B cell (primary cell): ENCODE results near the gene PAFAH1B2. TPM values are rescaled to one million over a fixed set of nuclear protein-coding genes. Genes with fewer than 3 reads are reported as not detected.

Experiments used
- ATAC-seq: fragments of 200-7000 bp; cut with Tn5 transposase; one replicate; pipeline ENCODE4 v1.10.0; 2021; ENCODE audit warnings: low read depth, mild to moderate bottlenecking, moderate number of reproducible peaks, moderate library complexity
- CTCF ChIA-PET: fragments of 350-600 bp; sonication (Branson Sonifier 250); formaldehyde crosslinking; loops from one replicate; lab custom pipeline; 2021; ENCODE audit warnings: antibody characterized with exemption, inconsistent platforms; lab: Charles Lee
- POLR2A ChIA-PET: fragments of 350-600 bp; sonication (Branson Sonifier 250); formaldehyde crosslinking; loops from one replicate; lab custom pipeline; 2021; ENCODE audit warnings: antibody characterized with exemption; lab: Charles Lee
- DNase-seq: peaks from one replicate; pipeline ENCODE4 v3.0.0; 2013
- H2AFZ ChIP-seq: 2 replicates; pipeline ENCODE4 v1.6.1; 2012; ENCODE audit warnings: mild to moderate bottlenecking, low read depth, low read length; ENCODE audit not compliant: insufficient read depth, poor library complexity, severe bottlenecking
- H3K27ac ChIP-seq, 2 donors: 1 replicate in 1 of 2; 2 replicates in 1 of 2; pipeline ENCODE4 v1.5.1; 2012 to 2013; ENCODE audit warnings: low read length in 2 of 2, mild to moderate bottlenecking in 2 of 2, moderate library complexity in 1 of 2
- H3K27me3 ChIP-seq, 4 experiments: fragments of 200-600 bp in 1 of 4; sonication (generic) in 1 of 4; replicated peaks in 1 of 4; 1 replicate in 2 of 4; 2 replicates in 2 of 4; pipeline versions ENCODE4 v1.6.1 to v1.7.0; 2013 to 2016; ENCODE audit warnings: low read length in 3 of 4, mild to moderate bottlenecking in 2 of 4, mixed read lengths in 1 of 4, moderate library complexity in 1 of 4; ENCODE audit not compliant: insufficient read depth in 4 of 4, control insufficient read depth in 3 of 4; ENCODE audit errors: control extremely low read depth in 1 of 4
- H3K36me3 ChIP-seq, 2 experiments: replicated peaks in 1 of 2; 1 replicate in 1 of 2; 2 replicates in 1 of 2; pipeline versions ENCODE4 v1.6.1 to v1.7.1; 2013; ENCODE audit warnings: low read length in 1 of 2; ENCODE audit not compliant: insufficient read depth in 2 of 2, control insufficient read depth in 1 of 2; ENCODE audit errors: control extremely low read depth in 1 of 2, extremely low read depth in 1 of 2
- H3K4me1 ChIP-seq, 2 donors: fragments of 200-600 bp in 1 of 2; sonication (generic) in 1 of 2; 1 replicate in 1 of 2; 2 replicates in 1 of 2; pipeline versions ENCODE4 v1.5.1 to v1.6.1; 2013 to 2017; ENCODE audit warnings: low read length in 2 of 2; ENCODE audit not compliant: control insufficient read depth in 2 of 2, insufficient read depth in 2 of 2
- H3K4me2 ChIP-seq: replicated peaks from 2 replicates; pipeline ENCODE3; 2012; ENCODE audit warnings: mild to moderate bottlenecking, low read depth, low read length; ENCODE audit not compliant: poor library complexity, severe bottlenecking
- H3K4me3 ChIP-seq, 5 experiments: fragments of 200-600 bp in 1 of 5; sonication (generic) in 1 of 5; 1 replicate in 3 of 5; 2 replicates in 2 of 5; pipeline versions ENCODE4 v1.5.1 to v1.7.0; 2011 to 2016; ENCODE audit warnings: low read length in 4 of 5, mild to moderate bottlenecking in 4 of 5, low read depth in 2 of 5, control low read depth in 1 of 5, moderate library complexity in 1 of 5; ENCODE audit not compliant: insufficient read depth in 1 of 5; ENCODE audit errors: control extremely low read depth in 1 of 5, extremely low read depth in 1 of 5
- H3K79me2 ChIP-seq: fragments of 200-600 bp; sonication (generic); one replicate; pipeline ENCODE4 v1.6.0; 2016; ENCODE audit warnings: low read length; ENCODE audit not compliant: control insufficient read depth, insufficient read depth
- H3K9ac ChIP-seq: fragments of 200-600 bp; sonication (generic); 2 replicates; pipeline ENCODE4 v1.6.1; 2017; ENCODE audit warnings: mild to moderate bottlenecking, low read length, moderate library complexity
- H3K9me3 ChIP-seq, 3 donors: one replicate each; pipeline versions ENCODE4 v1.6.1 to v1.7.1; 2013; ENCODE audit warnings: low read length in 2 of 3; ENCODE audit not compliant: control insufficient read depth in 2 of 3, insufficient read depth in 1 of 3; ENCODE audit errors: control extremely low read depth in 1 of 3
- H4K20me1 ChIP-seq: 2 replicates; pipeline ENCODE4 v1.6.0; 2012; ENCODE audit warnings: mild to moderate bottlenecking, low read length; ENCODE audit not compliant: insufficient read depth, control insufficient read depth, poor library complexity, severe bottlenecking
- H3K27ac Mint-ChIP-seq: one replicate; pipeline ENCODE4 v1.8.0; 2021; ENCODE audit warnings: mixed read lengths
- H3K27me3 Mint-ChIP-seq: one replicate; pipeline ENCODE4 v1.8.0; 2021; ENCODE audit warnings: mixed read lengths
- H3K4me1 Mint-ChIP-seq: one replicate; pipeline ENCODE4 v1.8.0; 2021; ENCODE audit warnings: mixed read lengths
- H3K4me3 Mint-ChIP-seq: one replicate; pipeline ENCODE4 v1.8.0; 2021; ENCODE audit warnings: mixed read lengths
- H3K9me3 Mint-ChIP-seq: one replicate; pipeline ENCODE4 v1.8.0; 2022; ENCODE audit warnings: mixed read lengths; ENCODE audit not compliant: insufficient read depth
- EZH2 ChIP-seq: IDR thresholded peaks from 2 replicates; pipeline ENCODE4 v1.6.1; 2012; ENCODE audit warnings: borderline replicate concordance, low read depth, mild to moderate bottlenecking, moderate library complexity, low read length; ENCODE audit not compliant: insufficient read depth, poor library complexity, severe bottlenecking
- WGBS: methylation state at CpG from one replicate; pipeline ENCODE4 v1.1.5; 2013; ENCODE audit warnings: missing lambda C conversion rate; ENCODE audit not compliant: insufficient coverage; 5-methylcytosine and 5-hydroxymethylcytosine counted together
- intact Hi-C: fragments of 100-400 bp; cut with micrococcal nuclease; formaldehyde crosslinking; loops from one replicate; pipeline ENCODE4 v1.10.0; 2022
- polyA plus RNA-seq: library from polyadenylated mRNA; depleted of rRNA; stranded (reverse); fragments of >200 nt; gene quantifications from 2 replicates; pipeline ENCODE4 v1.2.3, GENCODE V29; 2012
- total RNA-seq, 2 donors: library from RNA; stranded (reverse); fragments of 120-200 nt in 1 of 2; gene quantifications; 1 replicate in 1 of 2; 2 replicates in 1 of 2; pipeline versions ENCODE4 v1.2.3 to v1.2.4, GENCODE V29; 2013 to 2022
- TF ChIP-seq, protein P1 (sequence below): fragments of 200-600 bp; IDR thresholded peaks from one replicate; pipeline ENCODE4 v1.8.0; 2022; ENCODE audit warnings: antibody characterized with exemption, mild to moderate bottlenecking

PAFAH1B2 gene
- total and polyA plus RNA-seq, 2 donors (not counting 1 experiment from before 2014, with no cell fraction given) = 10.7 to 103 TPM

DNA sequence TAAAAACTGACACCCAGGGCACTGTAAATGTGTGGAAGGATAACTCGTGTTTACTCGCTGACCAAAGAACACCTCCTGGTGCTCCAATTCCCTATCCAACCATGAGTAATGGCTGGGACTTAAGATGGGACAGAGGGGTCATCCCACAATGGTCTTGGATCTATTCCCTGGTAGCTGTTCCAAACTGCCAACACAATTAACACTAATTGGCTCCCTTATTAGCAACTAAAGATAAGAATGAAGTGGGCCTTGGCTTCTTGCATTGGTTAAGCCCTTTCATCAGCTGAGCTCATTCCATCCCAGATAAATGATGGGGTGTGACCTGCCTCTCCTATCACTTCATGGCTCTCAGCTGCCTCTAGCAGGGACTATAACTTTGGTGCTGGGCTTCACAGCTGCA lies 44.4 kb upstream of the PAFAH1B2 start:
- Mint-ChIP-seq H3K27me3 (no peaks in the 10 kb centered on the region), H3K9me3 (no peaks in the 10 kb centered on the region), H3K27ac (peak overlapping the region; percentile 95), H3K4me3 (peak overlapping the region; percentile 89), H3K4me1 (peaks cover 45% of the 10 kb centered on the region)
- DNase-seq = no peak
- ChIA-PET POLR2A (interaction anchor here (2.6 kb wide), 1 partner anchor 170 kb away, joined by 19 read pairs; no protein-coding TSS in a partner anchor), CTCF (interaction anchor here (0.8 to 4.5 kb wide), 17 partner anchors 86 to 367 kb away, joined by 3 to 59 read pairs (median 4); partner anchors contain the start of gene PCSK7)
- no peak for ATAC-seq
- Histone ChIP-seq H3K4me1 (peaks cover 34 to 40% of the 10 kb centered on the region in 2 donors), H3K4me2 (no peak overlapping the region), H3K27me3 (no peaks in the 10 kb centered on the region), H4K20me1 (peaks cover 16% of the 10 kb centered on the region), H3K36me3 (no peaks in the 10 kb centered on the region), H3K27ac (peak overlapping the region in 1 of 2 donors; percentile 100), H3K4me3 (no peak overlapping the region), H3K9me3 (no peaks in the 10 kb centered on the region), H3K9ac (no peak overlapping the region), H2AFZ (no peak overlapping the region), H3K79me2 (peaks cover 58% of the 10 kb centered on the region)
- intact Hi-C loops = loop anchor here (2.0 to 5.0 kb wide), 5 partner anchors 43 to 327 kb away; partner anchors contain the start of genes BUD13, PAFAH1B2, PCSK7 and RNF214
- WGBS = no CpG with 5 or more reads among the region's 2 CpGs
- TF ChIP-seq, protein P1, sequence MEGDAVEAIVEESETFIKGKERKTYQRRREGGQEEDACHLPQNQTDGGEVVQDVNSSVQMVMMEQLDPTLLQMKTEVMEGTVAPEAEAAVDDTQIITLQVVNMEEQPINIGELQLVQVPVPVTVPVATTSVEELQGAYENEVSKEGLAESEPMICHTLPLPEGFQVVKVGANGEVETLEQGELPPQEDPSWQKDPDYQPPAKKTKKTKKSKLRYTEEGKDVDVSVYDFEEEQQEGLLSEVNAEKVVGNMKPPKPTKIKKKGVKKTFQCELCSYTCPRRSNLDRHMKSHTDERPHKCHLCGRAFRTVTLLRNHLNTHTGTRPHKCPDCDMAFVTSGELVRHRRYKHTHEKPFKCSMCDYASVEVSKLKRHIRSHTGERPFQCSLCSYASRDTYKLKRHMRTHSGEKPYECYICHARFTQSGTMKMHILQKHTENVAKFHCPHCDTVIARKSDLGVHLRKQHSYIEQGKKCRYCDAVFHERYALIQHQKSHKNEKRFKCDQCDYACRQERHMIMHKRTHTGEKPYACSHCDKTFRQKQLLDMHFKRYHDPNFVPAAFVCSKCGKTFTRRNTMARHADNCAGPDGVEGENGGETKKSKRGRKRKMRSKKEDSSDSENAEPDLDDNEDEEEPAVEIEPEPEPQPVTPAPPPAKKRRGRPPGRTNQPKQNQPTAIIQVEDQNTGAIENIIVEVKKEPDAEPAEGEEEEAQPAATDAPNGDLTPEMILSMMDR = no peak
- no peak for TF ChIP-seq EZH2

DNA sequence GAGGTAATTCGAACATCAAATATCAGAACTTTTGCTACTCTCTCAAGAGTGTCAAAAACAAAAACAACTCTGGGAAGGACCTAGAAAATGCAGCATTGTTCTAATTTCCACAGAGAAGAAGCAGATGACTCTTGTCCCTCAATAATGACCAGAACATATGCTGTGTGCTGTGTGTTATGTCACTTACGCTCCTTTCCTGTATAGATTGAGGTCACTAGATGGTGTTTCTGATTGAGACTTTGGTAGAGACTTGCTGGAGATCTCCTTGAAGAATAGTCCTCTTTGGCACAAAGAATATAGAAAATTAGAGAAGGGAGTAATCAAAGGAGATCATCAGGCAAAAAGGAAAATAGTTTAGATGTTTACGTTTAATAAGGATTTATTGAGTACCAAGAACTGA lies 43.5 kb upstream of the PAFAH1B2 start:
- DNase-seq (no peak), ATAC-seq (no peak)
- WGBS = no CpG with 5 or more reads among the region's 3 CpGs
- Histone ChIP-seq H2AFZ (no peak overlapping the region), H3K79me2 (peaks cover 49% of the 10 kb centered on the region), H3K4me3 (no peak overlapping the region), H3K27me3 (no peaks in the 10 kb centered on the region), H3K9me3 (no peaks in the 10 kb centered on the region), H3K36me3 (no peaks in the 10 kb centered on the region), H3K9ac (no peak overlapping the region), H4K20me1 (peaks cover 8% of the 10 kb centered on the region), H3K4me1 (peaks cover 25 to 32% of the 10 kb centered on the region in 2 donors), H3K27ac (no peak overlapping the region), H3K4me2 (no peak overlapping the region)
- Mint-ChIP-seq H3K4me1 (peaks cover 37% of the 10 kb centered on the region), H3K9me3 (no peaks in the 10 kb centered on the region), H3K4me3 (no peak overlapping the region), H3K27ac (peak overlapping the region; percentile 27), H3K27me3 (no peaks in the 10 kb centered on the region)
- POLR2A ChIA-PET = no interaction called here
- TF ChIP-seq, protein P1 = no peak
- TF ChIP-seq EZH2 = no peak
- CTCF ChIA-PET = interaction anchor here (1.3 to 4.5 kb wide), 5 partner anchors 85 to 221 kb away, joined by 3 to 59 read pairs (median 5); partner anchors contain the start of gene PCSK7
- intact Hi-C loops = no loop called here
